K562 (cell line): ENCODE measurements around the gene MMP19. TPM values are rescaled to one million over a fixed set of nuclear protein-coding genes. Genes with fewer than 3 reads are reported as not detected.

Source experiments
- ATAC-seq: fragments of 200-7000 bp; cut with Tn5 transposase; 3 replicates; pipeline ENCODE4 v1.9.1; 2020; ENCODE audit warnings: moderate library complexity
- BruUV-seq: library from RNA; stranded (reverse); fragments of 400-500 nt; replicated peaks from 2 replicates; lab custom pipeline; 2021; lab: Mats Ljungman, UMichigan
- CTCF ChIA-PET: fragments of 300-600 bp; formaldehyde crosslinking; extraction: SDS; loops from one replicate; lab custom pipeline; 2021; ENCODE audit warnings: low intra/inter-chr PET ratio; lab: Yijun Ruan, JAX
- POLR2A ChIA-PET: fragments of 300-600, 350-650 bp; sonication (Branson Sonifier 250); formaldehyde crosslinking; extraction: SDS; loops from one replicate; lab custom pipeline; 2021; ENCODE audit warnings: antibody characterized with exemption, inconsistent platforms; lab: Yijun Ruan, JAX
- DNase-seq, 4 experiments: peaks; one replicate each; pipeline versions ENCODE4 v3.0.0 to v3.0.0-alpha.2; 2011 to 2018; ENCODE audit warnings: low spot score in 3 of 4, mixed read lengths in 3 of 4; ENCODE audit errors: extremely low read depth in 1 of 4
- FAIRE-seq: peaks from 2 replicates; lab custom pipeline; 2011; peaks lifted over from hg19 to GRCh38; lab: Jason Lieb, UNC
- H2AFZ ChIP-seq: 2 replicates; pipeline ENCODE4 v1.6.0; 2011; ENCODE audit warnings: low read depth, low read length, control low read depth, inconsistent platforms
- H3K27ac ChIP-seq: fragments of 200-600 bp; 3 replicates; pipeline ENCODE4 v1.8.0; 2011; ENCODE audit warnings: low read depth, mild to moderate bottlenecking, control low read depth, inconsistent platforms, low read length, moderate library complexity, mixed read lengths; ENCODE audit errors: extremely low read depth
- H3K27me3 ChIP-seq, 2 experiments: fragments of 300-600 bp in 1 of 2; 2 replicates in 1 of 2; 3 replicates in 1 of 2; pipeline versions ENCODE4 v1.6.0 to v1.8.0; 2011; ENCODE audit warnings: inconsistent platforms in 2 of 2, low read length in 2 of 2, mild to moderate bottlenecking in 1 of 2, mixed read lengths in 1 of 2, moderate library complexity in 1 of 2; ENCODE audit not compliant: control insufficient read depth in 2 of 2, insufficient read depth in 2 of 2
- H3K36me3 ChIP-seq: fragments of 300-600 bp; 3 replicates; pipeline ENCODE4 v1.8.0; 2011; ENCODE audit warnings: mild to moderate bottlenecking, low read length, inconsistent platforms; ENCODE audit not compliant: control insufficient read depth, insufficient read depth
- H3K4me1 ChIP-seq, 2 experiments: fragments of 200-600 bp in 1 of 2; replicated peaks in 1 of 2; 2 replicates in 1 of 2; 3 replicates in 1 of 2; pipeline versions ENCODE4 v1.5.1 to v1.8.0; 2011; ENCODE audit warnings: inconsistent platforms in 2 of 2, low read length in 2 of 2, mild to moderate bottlenecking in 1 of 2, mixed read lengths in 1 of 2, moderate library complexity in 1 of 2; ENCODE audit not compliant: control insufficient read depth in 2 of 2, insufficient read depth in 2 of 2
- H3K4me2 ChIP-seq: 2 replicates; pipeline ENCODE4 v1.6.1; 2011; ENCODE audit warnings: low read length, control low read depth, inconsistent platforms, mixed read lengths; ENCODE audit not compliant: insufficient read depth
- H3K4me3 ChIP-seq: fragments of 200-600 bp; sonication (generic), shearing (Covaris generic); 2 replicates; pipeline ENCODE4 v1.5.1; 2016; ENCODE audit warnings: control low read depth, inconsistent platforms
- H3K79me2 ChIP-seq: fragments of 200-600 bp; 3 replicates; pipeline ENCODE4 v1.8.0; 2011; ENCODE audit warnings: low read length, inconsistent platforms; ENCODE audit not compliant: control insufficient read depth, insufficient read depth
- H3K9ac ChIP-seq, 2 experiments: 2 replicates each; pipeline versions ENCODE4 v1.6.0 to v1.6.1; 2011; ENCODE audit warnings: low read depth in 2 of 2, low read length in 2 of 2, control low read depth in 1 of 2, inconsistent platforms in 1 of 2, mild to moderate bottlenecking in 1 of 2, mixed read lengths in 1 of 2; ENCODE audit not compliant: insufficient read depth in 1 of 2
- H3K9me1 ChIP-seq: one replicate; pipeline ENCODE4 v1.6.0; 2011; ENCODE audit warnings: inconsistent platforms, mild to moderate bottlenecking, low read length, moderate library complexity; ENCODE audit not compliant: control insufficient read depth, insufficient read depth
- H3K9me3 ChIP-seq: replicated peaks from 2 replicates; pipeline ENCODE4 v1.5.1; 2011; ENCODE audit warnings: low read depth, low read length, inconsistent platforms; ENCODE audit not compliant: control insufficient read depth, insufficient read depth
- H4K20me1 ChIP-seq: replicated peaks from 2 replicates; pipeline ENCODE4 v1.6.1; 2011; ENCODE audit warnings: low read length, inconsistent platforms, mixed read lengths; ENCODE audit not compliant: control insufficient read depth, insufficient read depth
- CBFB ChIP-seq: sonication (generic); formaldehyde crosslinking; IDR thresholded peaks from 2 replicates; pipeline ENCODE4 v1.4.0; 2020; ENCODE audit warnings: mild to moderate bottlenecking, missing genetic modification reagents
- CEBPB ChIP-seq: fragments of 450-650 bp; IDR thresholded peaks from 2 replicates; pipeline ENCODE4 v1.6.1; 2016; ENCODE audit warnings: missing genetic modification characterization, missing compliant biosample characterization
- CEBPG ChIP-seq, 3 experiments: fragments of 200-800 bp in 1 of 3; sonication (Bioruptor generic) in 1 of 3; sonication (generic) in 1 of 3; formaldehyde crosslinking in 1 of 3; IDR thresholded peaks in 2 of 3; conservative IDR thresholded peaks in 1 of 3; 2 replicates each; pipeline versions ENCODE4 v1.6.1 to v1.8.0; 2016 to 2022; ENCODE audit warnings: missing compliant biosample characterization in 2 of 3, missing genetic modification characterization in 2 of 3, mild to moderate bottlenecking in 1 of 3, missing genetic modification reagents in 1 of 3
- IRF9 ChIP-seq: fragments of 450-650 bp; IDR thresholded peaks from 2 replicates; pipeline ENCODE4 v1.6.1; 2016; ENCODE audit warnings: missing biosample characterization, missing genetic modification characterization
- WGBS: fragments of 100-300 bp; shearing (Covaris generic); methylation state at CpG from one replicate; pipeline ENCODE4 v1.1.6; 2016; ENCODE audit warnings: low coverage, mixed read lengths; ENCODE audit not compliant: insufficient coverage; ENCODE audit errors: missing lambda C conversion rate; 5-methylcytosine and 5-hydroxymethylcytosine counted together
- in situ Hi-C: fragments of 300-500 bp; cut with MboI; formaldehyde crosslinking; loops from 4 replicates; pipeline ENCODE4 v1.15.0; 2018; ENCODE audit warnings: inconsistent platforms, mixed read lengths
- intact Hi-C: fragments of 100-400 bp; cut with micrococcal nuclease; formaldehyde crosslinking; loops from 2 replicates; pipeline ENCODE4 v1.14.2; 2022
- polyA plus RNA-seq, 8 experiments: library from polyadenylated mRNA; depleted of rRNA in 4 of 8; stranded (reverse) in 5 of 8; unstranded in 3 of 8; fragments of >200 nt; fragmentation: Nextera tagmentation in 2 of 8; fragmentation: Illumina TruSeq in 1 of 8; extraction: Ambion mirVana in 2 of 8; extraction: Trizol in 1 of 8; gene quantifications; 2 replicates each; pipeline versions ENCODE4 v1.2.1 to v1.2.3, GENCODE V29; 2011 to 2014; ENCODE audit warnings: inconsistent platforms in 1 of 8, missing spikeins in 1 of 8
- total RNA-seq, 7 experiments: library from RNA; depleted of rRNA in 6 of 7; stranded (reverse); fragments of >200 nt in 6 of 7; fragmentation: Illumina TruSeq in 2 of 7; extraction: Trizol in 2 of 7; gene quantifications; 2 replicates each; pipeline versions ENCODE4 v1.2.1 to v1.2.3, GENCODE V29; 2011 to 2021; ENCODE audit warnings: low replicate concordance in 1 of 7

Gene MMP19
- total and polyA plus RNA-seq, 9 of the 15 experiments (the other 6 are each of a cell fraction or from before 2014, with no cell fraction given), result 0.14 to 1.6 (median 0.66) TPM

GRCh38 chr12:55806982-55807381 is 35.8 kb downstream of the MMP19 start:
- H3K4me2 ChIP-seq, result no peak overlapping the region
- in situ Hi-C loops (no loop called here), intact Hi-C loops (no loop called here)
- no peak overlapping the region for H3K27ac ChIP-seq
- ChIA-PET POLR2A (interaction anchor here (0.6 to 3.8 kb wide), 4 partner anchors 10 to 217 kb away, joined by 3 to 20 read pairs (median 3); partner anchors contain the start of genes ORMDL2 and SARNP), CTCF (no interaction called here)
- no peaks in the 10 kb centered on the region for H3K27me3 ChIP-seq
- H4K20me1 ChIP-seq, result peaks cover 14% of the 10 kb centered on the region; the same call in 1 of the 2 replicates
- ATAC-seq (no peak), DNase-seq (no peak), FAIRE-seq (no peak)
- H3K4me1 ChIP-seq, result no peaks in the 10 kb centered on the region
- H3K9ac ChIP-seq, result no peak overlapping the region
- TF ChIP-seq CBFB (CRISPR knock-in tag) (no peak), IRF9 (tag) (no peak), CEBPB (peak; percentile 61; the same call in 1 of the 2 replicates), CEBPG (CRISPR knock-in tag; IDR thresholded peaks at IDR 0.05) (no peak), CEBPG (tag; conservative IDR thresholded peaks at IDR 0.05 in 1 of 2, IDR thresholded peaks at IDR 0.05 in 1 of 2) (0 out of 4 replicates have a peak, but pooled peaks of 1 of the 2 experiments have one; percentile 17)
- BruUV-seq, result no TSS peak
- H3K36me3 ChIP-seq, result peaks cover 77% of the 10 kb centered on the region
- no peak overlapping the region for H2AFZ ChIP-seq
- no peak overlapping the region for H3K4me3 ChIP-seq
- WGBS, result 95% methylated on average over 8 of the region's 8 CpGs
- H3K9me3 ChIP-seq, result no peaks in the 10 kb centered on the region
- peaks cover 91% of the 10 kb centered on the region for H3K79me2 ChIP-seq
- no peaks in the 10 kb centered on the region for H3K9me1 ChIP-seq
